NCI-H1417 (cell line): ENCODE data around the gene DHRS7C.

Source experiments
- DNase-seq, 3 experiments: peaks; one replicate each; lab custom pipeline; 2025; lab: John Stamatoyannopoulos, UW

DHRS7C gene

GRCh38 chr17:9765322-9765721 is 26.1 kb downstream of the DHRS7C start:
- no peak for DNase-seq

DNA sequence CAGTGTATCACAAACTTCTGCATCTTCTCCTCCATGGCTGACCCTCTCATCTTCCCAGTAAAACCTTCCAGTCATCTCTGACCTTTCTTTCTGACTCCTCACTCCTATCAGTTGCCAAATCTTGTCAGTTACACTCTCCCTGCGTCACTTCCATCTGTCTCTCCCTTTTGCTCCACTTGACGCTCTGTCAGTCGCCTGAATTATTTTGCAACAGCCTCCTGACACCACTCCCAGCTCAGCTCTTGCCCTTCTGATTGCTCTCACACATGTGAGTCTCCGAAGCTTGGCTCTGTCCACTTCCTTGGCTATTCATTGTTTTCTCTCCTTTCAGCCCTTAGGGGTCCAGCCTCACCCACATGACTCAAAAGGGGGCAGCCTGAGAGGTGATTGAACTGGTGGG is 27.7 kb downstream of the DHRS7C start:
- no peak for DNase-seq

DNA sequence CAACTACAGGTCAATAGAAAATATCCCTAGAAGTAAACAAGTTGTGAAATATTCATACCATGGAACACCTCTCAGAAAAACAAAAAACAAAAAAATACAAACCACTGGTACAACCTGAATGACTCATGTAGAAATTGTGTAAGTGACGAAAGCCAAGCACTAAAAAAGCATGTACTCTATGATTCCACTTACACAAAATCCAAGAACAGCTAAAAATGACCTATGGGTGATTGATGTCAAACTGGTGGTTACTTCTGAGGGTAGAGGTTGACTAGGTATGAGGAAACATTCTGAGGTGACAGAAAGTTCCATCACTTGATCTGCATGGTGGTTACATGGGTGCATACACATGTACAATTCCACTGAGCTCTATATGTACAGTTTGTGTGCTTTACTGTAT is 31.1 kb downstream of the DHRS7C start:
- no peak for DNase-seq

- no peak for DNase-seq
These were observed 36.3 kb downstream of the DHRS7C start for GRCh38 chr17:9755083-9755482.

GRCh38 chr17:9750524-9750923 is 40.9 kb downstream of the DHRS7C start:
- DNase-seq = no peak

- no peak for DNase-seq
These were observed 61.5 kb downstream of the DHRS7C start for GRCh38 chr17:9729735-9730420.

DNA sequence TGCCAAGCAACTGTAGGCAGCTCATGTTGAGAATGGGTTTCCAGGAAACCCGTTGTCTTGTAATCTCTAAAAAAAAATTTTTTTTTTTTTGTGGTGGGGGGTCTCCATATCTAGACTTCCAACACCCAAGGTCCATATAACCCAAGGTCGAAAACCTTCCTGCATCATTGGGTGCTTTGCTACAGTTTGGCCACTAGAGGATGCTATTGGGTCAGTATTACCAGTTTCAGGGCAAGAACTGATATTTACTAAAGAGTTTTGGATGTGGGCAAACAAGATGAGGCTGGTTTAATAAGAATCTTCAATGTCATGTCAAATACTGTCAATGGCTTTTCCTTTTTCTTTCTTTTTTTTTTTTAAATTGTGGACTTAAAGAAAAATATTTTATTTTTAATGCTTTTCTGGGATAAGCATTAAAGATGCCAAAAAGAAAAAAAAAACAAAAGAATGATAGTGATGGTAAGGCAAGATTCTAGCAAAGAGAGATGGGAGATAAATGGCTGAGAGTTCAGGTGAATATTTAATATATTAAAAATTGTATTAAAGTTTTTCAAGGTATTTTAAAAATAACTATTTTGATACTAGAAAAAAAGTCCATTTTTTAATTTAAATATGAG is 62.2 kb downstream of the DHRS7C start:
- peak; percentile 2 to 34 (median 22) for DNase-seq

GRCh38 chr17:9728564-9728963 is 62.8 kb downstream of the DHRS7C start:
- no peak for DNase-seq

DNA sequence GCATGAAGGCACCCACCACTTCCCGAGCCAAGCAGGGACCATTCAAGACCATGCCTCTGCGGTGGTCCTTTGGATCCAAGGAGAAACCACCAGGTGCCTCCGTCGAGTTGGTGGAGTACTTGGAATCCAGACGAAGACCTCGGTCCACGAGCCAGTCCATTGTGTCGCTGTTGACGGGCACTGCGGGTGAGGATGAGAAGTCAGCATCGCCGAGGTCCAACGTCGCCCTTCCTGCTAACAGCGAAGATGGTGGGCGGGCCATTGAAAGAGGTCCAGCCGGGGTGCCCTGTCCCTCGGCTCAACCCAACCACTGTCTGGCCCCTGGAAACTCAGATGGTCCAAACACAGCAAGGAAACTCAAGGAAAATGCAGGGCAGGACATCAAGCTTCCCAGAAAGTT is 63.4 kb downstream of the DHRS7C start:
- DNase-seq = no peak

GRCh38 chr17:9726291-9726690 is 65.1 kb downstream of the DHRS7C start:
- DNase-seq = no peak

GRCh38 chr17:9725575-9725974 is 65.8 kb downstream of the DHRS7C start:
- no peak for DNase-seq
